Upper lobe of left lung (tissue), 4 donors: ENCODE data around the gene GALNT10.

Source experiments
- EP300 ChIP-seq, 4 donors: sonication (generic); formaldehyde crosslinking; IDR thresholded peaks; one replicate each; pipeline ENCODE4 v1.5.1; 2017; ENCODE audit warnings: antibody characterized with exemption in 4 of 4, control low read depth in 2 of 4
- POLR2A ChIP-seq, 4 donors: fragments of 450-650 bp; IDR thresholded peaks; one replicate each; pipeline ENCODE4 v1.5.1; 2016 to 2017; ENCODE audit warnings: antibody characterized with exemption in 4 of 4, mild to moderate bottlenecking in 2 of 4
- TF ChIP-seq, protein P1 (sequence below), 6 experiments: fragments of 450-650 bp in 4 of 6; fragments of 200-600 bp in 2 of 6; sonication (generic) in 2 of 6; IDR thresholded peaks; one replicate each; pipeline ENCODE4 v1.5.1; 2016 to 2019; ENCODE audit warnings: antibody characterized with exemption in 6 of 6

DNA sequence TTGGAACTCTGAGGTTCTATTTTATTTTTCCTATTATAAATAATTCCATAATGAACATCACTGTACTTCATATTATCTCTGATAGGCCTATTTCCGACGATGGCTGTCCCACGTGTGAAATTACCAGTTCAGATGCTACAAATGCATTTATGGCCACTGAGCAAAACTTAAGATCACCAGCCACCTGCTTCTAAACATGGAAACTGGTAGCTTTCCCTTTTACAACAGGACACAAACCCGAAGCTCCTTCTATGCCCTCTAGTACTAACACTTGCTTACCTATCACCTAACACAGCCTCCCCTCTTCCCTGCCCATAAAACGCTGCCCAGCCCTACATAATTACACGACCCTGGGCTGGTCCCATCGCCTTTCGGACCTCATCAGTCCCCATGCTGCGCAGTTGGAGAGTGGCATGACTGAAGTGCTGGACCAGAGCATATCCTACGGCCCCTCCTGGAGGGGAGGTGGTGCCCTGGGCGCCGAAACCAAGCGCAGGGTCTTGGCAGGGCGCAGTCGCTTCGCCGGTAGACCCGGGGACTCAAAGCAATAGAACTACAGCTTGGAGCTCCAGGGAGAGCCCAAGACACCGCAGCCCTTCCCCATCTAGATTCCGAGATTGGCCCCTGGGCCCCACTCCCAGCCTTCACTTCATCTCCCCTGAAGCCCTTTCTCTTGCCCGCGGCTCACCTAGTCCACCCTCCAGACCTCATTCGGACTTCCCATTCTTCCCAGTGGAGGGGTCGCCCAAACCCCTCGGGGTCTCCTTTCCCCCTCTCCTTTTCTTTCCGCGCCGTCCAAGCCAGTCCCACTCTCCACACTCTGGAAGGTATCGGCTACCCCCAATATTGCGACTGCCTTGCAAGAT, 254.3 kb downstream of the GALNT10 start:
- TF ChIP-seq, protein P1, sequence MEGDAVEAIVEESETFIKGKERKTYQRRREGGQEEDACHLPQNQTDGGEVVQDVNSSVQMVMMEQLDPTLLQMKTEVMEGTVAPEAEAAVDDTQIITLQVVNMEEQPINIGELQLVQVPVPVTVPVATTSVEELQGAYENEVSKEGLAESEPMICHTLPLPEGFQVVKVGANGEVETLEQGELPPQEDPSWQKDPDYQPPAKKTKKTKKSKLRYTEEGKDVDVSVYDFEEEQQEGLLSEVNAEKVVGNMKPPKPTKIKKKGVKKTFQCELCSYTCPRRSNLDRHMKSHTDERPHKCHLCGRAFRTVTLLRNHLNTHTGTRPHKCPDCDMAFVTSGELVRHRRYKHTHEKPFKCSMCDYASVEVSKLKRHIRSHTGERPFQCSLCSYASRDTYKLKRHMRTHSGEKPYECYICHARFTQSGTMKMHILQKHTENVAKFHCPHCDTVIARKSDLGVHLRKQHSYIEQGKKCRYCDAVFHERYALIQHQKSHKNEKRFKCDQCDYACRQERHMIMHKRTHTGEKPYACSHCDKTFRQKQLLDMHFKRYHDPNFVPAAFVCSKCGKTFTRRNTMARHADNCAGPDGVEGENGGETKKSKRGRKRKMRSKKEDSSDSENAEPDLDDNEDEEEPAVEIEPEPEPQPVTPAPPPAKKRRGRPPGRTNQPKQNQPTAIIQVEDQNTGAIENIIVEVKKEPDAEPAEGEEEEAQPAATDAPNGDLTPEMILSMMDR (IDR thresholded peaks at IDR 0.05): no peak
- TF ChIP-seq POLR2A (IDR thresholded peaks at IDR 0.05) (no peak), EP300 (IDR thresholded peaks at IDR 0.05) (no peak)
